Large intestine (tissue), 3 donors: ENCODE measurements around the gene E2F1. TPM values are rescaled to one million over a fixed set of nuclear protein-coding genes. Genes with fewer than 3 reads are reported as not detected.

Experiments
- DNase-seq, 2 donors: peaks; one replicate each; pipeline versions ENCODE4 v3.0.0 to v3.0.0-alpha.2; 2013
- H3K27ac ChIP-seq: one replicate; pipeline ENCODE4 v1.5.1; 2013; ENCODE audit warnings: low read length
- H3K27me3 ChIP-seq: 2 replicates; pipeline ENCODE4 v1.6.1; 2013; ENCODE audit warnings: low read length; ENCODE audit not compliant: control insufficient read depth, insufficient read depth
- H3K36me3 ChIP-seq: 2 replicates; pipeline ENCODE4 v1.6.1; 2013; ENCODE audit warnings: low read length; ENCODE audit not compliant: control insufficient read depth, insufficient read depth
- H3K4me1 ChIP-seq: one replicate; pipeline ENCODE4 v1.6.1; 2013; ENCODE audit warnings: low read length; ENCODE audit not compliant: control insufficient read depth, insufficient read depth
- H3K4me3 ChIP-seq: one replicate; pipeline ENCODE4 v1.5.1; 2013; ENCODE audit warnings: low read length
- H3K9me3 ChIP-seq: one replicate; pipeline ENCODE4 v1.6.1; 2013; ENCODE audit warnings: mild to moderate bottlenecking, low read depth, low read length, moderate library complexity; ENCODE audit not compliant: control insufficient read depth
- whole genome bisulfite sequencing: methylation state at CpG from one replicate; pipeline ENCODE4 v1.1.5; 2013; ENCODE audit warnings: low lambda C conversion rate; ENCODE audit not compliant: insufficient coverage; 5-methylcytosine and 5-hydroxymethylcytosine counted together
- polyA plus RNA-seq: library from polyadenylated mRNA; unstranded; fragments of 120-200 nt; gene quantifications from one replicate; pipeline ENCODE4 v1.2.1, GENCODE V29; 2013

Gene E2F1
- polyA plus RNA-seq, 1 donor, result 8.5 TPM

DNA sequence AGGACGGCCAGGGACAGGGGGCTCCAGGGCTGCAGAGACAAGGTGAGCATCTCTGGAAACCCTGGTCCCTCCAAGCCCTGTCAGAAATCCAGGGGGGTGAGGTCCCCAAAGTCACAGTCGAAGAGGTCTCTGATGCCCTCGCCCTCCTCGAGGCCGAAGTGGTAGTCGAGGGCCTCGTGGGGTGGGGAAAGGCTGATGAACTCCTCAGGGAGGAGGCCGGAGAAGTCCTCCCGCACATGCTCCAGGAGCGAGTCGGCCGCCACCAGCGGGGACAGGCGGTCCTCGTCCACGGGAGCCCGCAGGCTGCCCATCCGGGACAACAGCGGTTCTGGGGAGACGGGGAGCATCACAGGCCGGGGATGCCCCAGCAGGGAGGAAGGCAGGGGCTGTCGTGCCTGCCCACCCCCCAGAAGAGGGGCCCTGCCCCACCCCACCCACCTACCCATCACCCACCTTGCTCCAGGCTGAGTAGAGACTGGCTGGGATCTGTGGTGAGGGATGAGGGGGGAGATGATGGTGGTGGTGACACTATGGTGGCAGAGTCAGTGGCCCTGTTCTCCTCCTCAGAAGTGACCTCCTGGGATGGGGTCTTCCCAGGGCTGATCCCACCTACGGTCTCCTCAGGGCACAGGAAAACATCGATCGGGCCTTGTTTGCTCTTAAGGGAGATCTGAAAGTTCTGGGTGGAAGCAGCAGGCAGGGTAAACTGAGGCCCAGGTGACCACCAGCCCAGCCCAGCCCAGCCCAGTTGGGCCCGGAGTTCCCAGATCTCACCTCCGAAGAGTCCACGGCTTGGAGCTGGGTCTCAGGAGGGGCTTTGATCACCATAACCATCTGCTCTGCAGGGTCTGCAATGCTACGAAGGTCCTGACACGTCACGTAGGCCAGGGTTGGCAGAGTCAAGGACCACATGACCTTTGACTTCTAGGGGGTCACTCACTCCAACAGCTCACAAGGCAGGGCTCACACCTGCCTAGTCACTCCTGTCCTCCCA is 9.2 kb downstream of the E2F1 start:
- no CpG with 5 or more reads among the region's 31 CpGs for WGBS
- Histone ChIP-seq H3K9me3 (no peaks in the 10 kb centered on the region), H3K4me3 (no peak overlapping the region), H3K36me3 (peaks cover 3% of the 10 kb centered on the region), H3K27me3 (no peaks in the 10 kb centered on the region), H3K27ac (no peak overlapping the region), H3K4me1 (peaks cover 30% of the 10 kb centered on the region)
- no peak for DNase-seq

DNA sequence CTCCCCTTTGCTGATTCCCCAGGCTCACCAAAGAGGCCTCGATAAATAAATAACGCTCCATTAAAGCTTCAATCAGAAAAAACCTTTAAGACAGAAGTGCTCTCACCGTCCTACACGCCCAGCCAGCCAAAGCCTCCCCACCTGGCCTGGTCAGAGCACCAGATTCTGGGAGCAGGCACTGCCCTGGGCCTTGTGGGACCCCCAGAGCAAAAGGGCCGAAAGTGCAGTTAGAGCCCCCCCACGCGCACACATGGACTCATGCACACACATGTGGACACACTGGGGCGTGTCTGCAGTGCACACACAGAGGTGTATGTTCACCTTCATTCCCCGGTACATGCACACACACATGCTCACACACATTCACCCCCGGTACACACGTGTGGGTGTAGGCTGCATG is 10.1 kb downstream of the E2F1 start:
- WGBS, result no CpG with 5 or more reads among the region's 11 CpGs
- peaks cover 9% of the 10 kb centered on the region for H3K36me3 ChIP-seq
- H3K9me3 ChIP-seq, result no peaks in the 10 kb centered on the region
- H3K4me1 ChIP-seq, result peaks cover 30% of the 10 kb centered on the region
- no peak overlapping the region for H3K27ac ChIP-seq
- no peak for DNase-seq
- no peaks in the 10 kb centered on the region for H3K27me3 ChIP-seq
- no peak overlapping the region for H3K4me3 ChIP-seq

- DNase-seq, result no peak
- H3K27me3 ChIP-seq, result no peaks in the 10 kb centered on the region
- peaks cover 30% of the 10 kb centered on the region for H3K4me1 ChIP-seq
- peak overlapping the region; percentile 63 for H3K4me3 ChIP-seq
- peak overlapping the region; percentile 69 for H3K27ac ChIP-seq
- no peaks in the 10 kb centered on the region for H3K9me3 ChIP-seq
- H3K36me3 ChIP-seq, result peaks cover 13% of the 10 kb centered on the region
- 33% methylated on average over 1 of the region's 16 CpGs for WGBS
Measured at GRCh38 chr20:33675136-33675959, 10.8 kb downstream of the E2F1 start.

GRCh38 chr20:33674294-33675135 is 11.7 kb downstream of the E2F1 start, which contains the start of gene NECAB3:
Gene NECAB3 (minus strand): TSS chr20:33674428. CDS start chr20:33674352, 76 bp downstream.
- peaks cover 17% of the 10 kb centered on the region for H3K36me3 ChIP-seq
- H3K9me3 ChIP-seq, result no peaks in the 10 kb centered on the region
- 63% methylated on average over 2 of the region's 73 CpGs for WGBS
- DNase-seq, result peak; percentile 79 to 93
- peak within 1 kb of the TSS; percentile 77 for H3K4me3 ChIP-seq
- peaks cover 30% of the 10 kb centered on the region for H3K4me1 ChIP-seq
- no peaks in the 10 kb centered on the region for H3K27me3 ChIP-seq
- H3K27ac ChIP-seq, result peak within 1 kb of the TSS; percentile 69

DNA sequence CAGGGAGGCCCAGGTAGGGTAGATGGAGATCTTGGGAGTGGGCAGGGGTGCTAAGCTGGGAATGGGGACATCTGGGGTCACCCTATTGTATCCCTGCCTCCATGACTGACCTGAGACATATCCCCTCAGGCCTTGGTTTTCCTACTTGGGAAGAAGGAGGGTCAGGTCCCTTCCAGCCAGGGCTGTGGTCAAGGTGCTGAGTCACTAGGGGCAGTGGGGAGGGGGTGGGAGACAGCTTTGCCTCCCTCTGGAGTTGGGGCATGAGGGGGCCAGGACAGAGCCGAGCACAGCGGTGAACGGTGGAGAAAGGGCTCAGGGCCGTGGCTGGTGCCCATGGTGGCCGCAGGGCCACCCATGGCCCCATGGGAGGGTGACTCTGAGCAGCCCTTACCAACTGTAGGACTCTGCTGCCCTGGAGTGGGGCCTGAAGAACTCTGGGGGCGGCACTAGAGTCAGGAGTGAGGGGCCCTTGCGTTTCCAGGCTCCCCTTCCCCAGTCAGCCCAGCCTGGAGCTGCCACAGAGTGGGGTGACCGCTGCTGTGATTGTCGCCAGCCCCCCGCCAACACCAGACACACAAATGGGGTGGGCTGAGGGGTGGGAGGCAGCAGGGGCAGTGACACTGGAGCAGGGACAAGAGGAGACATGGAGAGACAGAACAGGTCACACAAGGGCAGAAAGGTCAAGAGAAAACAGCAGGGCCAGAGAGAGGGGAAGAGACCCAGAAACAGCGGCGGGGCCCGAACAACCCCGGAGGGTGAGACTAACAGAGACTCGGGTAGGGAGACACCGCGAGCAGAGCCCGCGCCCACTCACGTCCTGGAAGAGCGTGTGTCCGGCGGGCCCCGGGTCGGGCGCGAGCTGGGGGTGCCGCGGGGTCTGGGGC is 12.5 kb downstream of the E2F1 start:
- Histone ChIP-seq H3K27me3 (no peaks in the 10 kb centered on the region), H3K4me1 (peaks cover 30% of the 10 kb centered on the region), H3K4me3 (peak overlapping the region; percentile 77), H3K36me3 (peaks cover 25% of the 10 kb centered on the region), H3K27ac (no peak overlapping the region), H3K9me3 (no peaks in the 10 kb centered on the region)
- DNase-seq, result no peak
- WGBS, result no CpG with 5 or more reads among the region's 29 CpGs

DNA sequence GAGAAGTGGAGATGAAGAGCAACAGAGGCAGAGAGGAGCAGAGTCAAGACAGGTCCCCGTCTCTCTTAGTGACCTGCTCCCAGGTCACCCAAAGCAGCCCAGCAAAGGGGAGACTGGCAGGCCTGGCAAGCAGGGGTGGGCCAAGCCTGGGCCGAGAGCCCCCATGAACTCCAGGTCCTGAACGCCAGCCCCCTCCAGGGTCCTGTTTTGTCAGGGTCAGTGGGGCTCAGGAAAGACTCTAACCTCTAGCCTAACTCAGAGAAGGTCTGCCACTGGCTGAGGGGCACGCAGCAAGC is 13.1 kb downstream of the E2F1 start:
- H3K36me3 ChIP-seq, result peaks cover 24% of the 10 kb centered on the region
- WGBS, result no CpG with 5 or more reads among the region's 4 CpGs
- peak overlapping the region; percentile 77 for H3K4me3 ChIP-seq
- H3K27ac ChIP-seq, result no peak overlapping the region
- no peak for DNase-seq
- H3K27me3 ChIP-seq, result no peaks in the 10 kb centered on the region
- peaks cover 29% of the 10 kb centered on the region for H3K4me1 ChIP-seq
- no peaks in the 10 kb centered on the region for H3K9me3 ChIP-seq

DNA sequence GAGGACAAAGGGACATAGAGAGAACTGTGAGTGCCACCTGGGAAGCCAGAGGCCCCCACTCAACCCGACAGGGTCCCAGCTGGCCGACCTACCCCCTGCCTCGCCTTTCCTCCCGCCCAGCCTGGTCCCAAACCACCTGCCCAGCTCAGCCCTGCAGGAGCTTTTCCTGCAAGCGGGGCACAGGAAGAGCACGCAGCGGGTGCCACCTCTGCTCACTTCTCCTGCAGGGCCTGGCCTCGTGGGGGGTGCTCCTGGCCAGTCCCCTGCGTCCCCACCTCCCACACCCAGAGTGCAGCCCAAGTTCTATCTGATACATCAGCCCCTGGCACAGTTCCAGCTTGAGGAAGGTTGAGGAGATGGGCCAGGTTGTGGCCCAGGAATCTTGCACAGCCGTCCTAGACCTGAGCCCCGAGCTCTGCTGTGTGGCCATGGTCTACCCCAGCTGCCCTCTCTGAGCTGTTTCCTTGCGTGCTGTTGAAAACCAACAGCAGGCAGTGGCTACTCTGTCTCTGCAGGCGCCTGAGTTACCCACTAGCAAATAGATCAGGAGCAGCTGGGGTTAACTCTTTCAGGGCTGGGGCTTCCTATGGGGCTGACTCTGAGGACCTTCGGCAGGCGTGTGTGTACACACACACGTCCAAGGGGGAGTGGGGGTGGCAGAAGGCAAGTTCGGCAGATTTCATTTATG is 13.6 kb downstream of the E2F1 start:
- H3K9me3 ChIP-seq, result peaks cover 3% of the 10 kb centered on the region
- no peak for DNase-seq
- peak overlapping the region; percentile 77 for H3K4me3 ChIP-seq
- peaks cover 24% of the 10 kb centered on the region for H3K36me3 ChIP-seq
- peaks cover 32% of the 10 kb centered on the region for H3K4me1 ChIP-seq
- WGBS, result no CpG with 5 or more reads among the region's 17 CpGs
- H3K27ac ChIP-seq, result no peak overlapping the region
- H3K27me3 ChIP-seq, result no peaks in the 10 kb centered on the region

DNA sequence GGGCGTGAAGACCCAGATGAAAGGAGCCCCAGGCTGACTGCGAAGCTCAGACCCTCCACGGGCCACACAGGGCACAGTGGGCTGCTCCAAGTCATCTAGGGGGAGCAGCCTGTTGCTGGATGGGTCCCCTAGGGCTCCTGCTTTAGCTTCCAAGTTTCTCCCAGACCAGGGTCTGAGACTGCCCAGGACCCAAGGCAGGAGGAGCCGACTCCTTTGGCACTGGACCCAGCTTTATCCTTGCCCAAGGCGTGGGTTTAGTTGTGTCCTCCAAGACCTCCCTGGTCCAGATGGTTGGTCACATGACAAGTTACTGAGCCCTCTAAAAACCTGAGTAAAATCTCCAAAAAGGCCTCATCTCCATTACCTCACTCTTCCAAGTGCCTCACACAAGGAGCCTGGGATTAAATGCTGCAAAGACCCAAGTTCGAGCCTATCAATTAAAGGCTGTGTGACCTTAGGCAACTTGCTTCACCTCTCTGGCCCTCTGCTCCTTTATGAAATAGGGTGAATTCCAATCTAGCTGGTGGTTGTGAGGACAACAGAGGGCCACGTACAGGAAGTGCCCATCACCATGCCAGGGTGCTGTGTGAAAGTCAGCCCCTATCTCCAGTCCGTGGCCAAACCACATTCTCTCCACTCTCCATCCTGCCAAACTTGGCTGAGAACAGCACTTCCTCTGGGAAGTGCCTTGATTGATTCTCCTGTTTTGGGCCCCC is 14.5 kb downstream of the E2F1 start:
- DNase-seq, result no peak
- Histone ChIP-seq H3K4me1 (peaks cover 34% of the 10 kb centered on the region), H3K27ac (no peak overlapping the region), H3K9me3 (peaks cover 3% of the 10 kb centered on the region), H3K27me3 (no peaks in the 10 kb centered on the region), H3K4me3 (no peak overlapping the region), H3K36me3 (peaks cover 24% of the 10 kb centered on the region)
- no CpG with 5 or more reads among the region's 8 CpGs for WGBS
